ENCODE results near the gene PTPN12.

The PTPN12 gene

DNA sequence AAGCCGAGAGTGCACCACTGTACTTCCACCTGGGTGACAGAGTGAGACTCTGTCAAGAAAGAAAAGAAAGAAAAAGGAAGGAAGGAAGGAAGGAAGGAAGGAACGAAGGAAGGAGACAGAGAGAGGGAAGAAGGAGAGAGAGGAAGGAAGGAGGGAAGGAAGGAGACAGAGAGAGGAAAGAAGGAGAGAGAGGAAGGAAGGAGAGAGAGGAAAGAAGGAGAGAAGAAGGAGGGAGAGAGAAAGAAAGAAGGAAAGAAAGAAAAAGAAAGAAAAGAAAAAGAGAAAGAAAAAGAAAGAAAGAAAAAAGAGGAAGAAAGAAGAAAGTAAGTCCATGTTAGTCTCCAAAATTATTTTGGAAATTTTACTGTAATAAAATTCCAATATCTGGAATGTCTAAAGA, 125.8 kb downstream of the PTPN12 start:
- DNase-seq (ENCODE audit: low read depth in 2 of 2, low spot score in 1 of 2): no peak

DNA sequence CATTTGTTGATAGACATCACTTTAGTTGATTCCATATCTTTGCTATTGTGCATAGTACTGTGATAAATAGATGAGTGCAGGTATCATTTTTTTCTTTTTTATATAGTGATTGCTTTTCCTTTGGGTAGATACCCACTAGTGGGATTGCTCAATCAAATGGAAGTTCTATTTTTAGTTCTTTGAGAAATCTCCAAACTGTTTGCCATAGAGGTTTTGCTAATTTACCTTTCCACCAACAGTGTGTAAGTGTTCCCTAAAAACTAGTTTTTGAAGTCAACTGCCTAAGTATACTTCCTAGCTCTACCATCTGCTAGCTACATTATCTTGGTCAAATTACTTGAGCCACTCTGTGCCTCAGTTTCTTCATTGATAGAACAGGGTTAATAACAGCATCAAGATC, 127.6 kb downstream of the PTPN12 start:
- DNase-seq (ENCODE audit: low read depth in 2 of 2, low spot score in 1 of 2): no peak

DNA sequence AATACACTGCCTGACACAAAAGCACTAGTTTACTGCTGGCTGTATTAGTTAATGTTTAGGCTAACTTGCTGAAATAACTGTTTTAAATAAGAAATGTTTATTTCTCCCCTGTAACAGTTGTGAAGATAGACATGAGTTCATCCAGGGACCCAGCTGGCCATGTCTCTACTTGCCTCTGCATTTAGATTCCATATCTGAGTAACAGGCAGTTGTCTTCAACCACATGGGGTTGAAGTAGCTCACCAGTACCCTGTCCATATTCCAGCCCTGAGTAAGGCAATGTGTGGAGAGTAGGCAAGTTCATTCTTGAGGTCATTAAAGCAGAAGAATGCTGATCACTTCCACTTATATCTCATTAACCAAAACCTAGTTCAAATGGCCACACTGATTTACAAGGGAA, 128.1 kb downstream of the PTPN12 start:
- DNase-seq (ENCODE audit: low read depth in 2 of 2, low spot score in 1 of 2): no peak

DNA sequence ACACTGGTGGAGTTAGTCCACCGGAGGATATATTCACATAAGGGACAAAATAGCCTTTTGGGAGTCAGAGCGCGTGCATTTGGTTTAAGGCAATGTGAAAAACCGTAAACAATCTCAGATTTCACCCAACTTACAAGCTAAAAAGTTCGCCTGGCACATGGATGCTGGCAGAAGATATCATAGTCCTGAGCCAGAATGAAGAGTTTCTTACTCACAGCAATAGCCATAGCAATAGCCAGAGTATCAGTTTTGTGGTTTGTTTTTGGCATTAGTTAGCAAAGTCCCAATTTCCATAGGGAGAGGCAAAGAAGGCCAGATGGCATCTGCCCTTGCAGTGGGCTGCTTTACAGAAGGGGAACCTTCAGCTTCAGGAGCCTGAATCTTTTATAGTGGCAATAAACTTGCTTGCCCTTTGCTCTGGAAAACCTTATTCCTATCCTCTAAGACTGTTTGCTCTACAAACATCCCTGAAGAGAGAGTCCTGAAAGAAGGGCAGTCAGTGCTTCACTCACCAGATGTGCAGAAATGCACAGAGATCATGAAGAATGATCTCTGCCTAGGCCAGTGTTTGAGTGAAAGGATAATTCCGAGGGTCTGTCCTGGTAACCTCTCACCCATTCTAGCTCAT, 130.5 kb downstream of the PTPN12 start:
- DNase-seq (ENCODE audit: low read depth in 2 of 2, low spot score in 1 of 2): no peak

DNA sequence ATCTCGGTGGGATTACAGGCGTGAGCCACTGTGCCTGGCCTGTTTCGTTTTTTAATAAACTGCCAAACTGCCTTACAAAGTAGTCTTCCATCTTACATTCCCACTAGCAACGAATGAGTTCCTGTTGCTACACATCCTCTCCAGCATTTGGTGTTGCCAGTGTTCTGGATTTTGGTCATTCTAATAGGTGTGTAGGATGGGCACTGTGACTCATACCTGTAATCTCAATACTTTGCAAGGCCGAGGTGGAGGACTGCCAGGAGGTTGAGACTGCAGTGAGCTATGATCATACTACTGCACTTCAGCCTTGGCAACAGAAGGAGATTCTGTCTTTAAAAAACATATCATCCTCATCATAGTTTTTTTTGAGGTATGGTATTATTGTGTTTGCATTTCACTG, 137.8 kb downstream of the PTPN12 start:
- no peak for DNase-seq (ENCODE audit: low read depth in 2 of 2, low spot score in 1 of 2)

DNA sequence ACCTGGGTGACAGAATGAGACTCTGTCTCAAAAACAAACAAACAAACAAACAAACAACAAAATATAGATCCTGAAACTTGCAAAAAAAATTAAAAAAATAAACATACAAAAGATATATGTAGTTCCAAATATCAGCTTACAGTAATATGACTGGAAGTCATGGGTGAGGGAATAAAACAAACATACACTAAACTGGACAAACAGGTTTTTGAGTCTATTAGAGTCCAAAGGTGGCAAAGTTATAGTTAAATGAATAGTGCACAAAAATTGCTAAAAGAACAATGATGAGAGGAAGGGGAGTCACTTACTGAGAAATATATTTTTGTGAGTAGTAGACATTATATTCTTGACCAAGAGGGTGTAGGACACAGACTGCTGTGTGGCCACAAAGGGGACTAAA, 142.5 kb downstream of the PTPN12 start:
- DNase-seq (ENCODE audit: low read depth in 2 of 2, low spot score in 1 of 2): no peak

DNA sequence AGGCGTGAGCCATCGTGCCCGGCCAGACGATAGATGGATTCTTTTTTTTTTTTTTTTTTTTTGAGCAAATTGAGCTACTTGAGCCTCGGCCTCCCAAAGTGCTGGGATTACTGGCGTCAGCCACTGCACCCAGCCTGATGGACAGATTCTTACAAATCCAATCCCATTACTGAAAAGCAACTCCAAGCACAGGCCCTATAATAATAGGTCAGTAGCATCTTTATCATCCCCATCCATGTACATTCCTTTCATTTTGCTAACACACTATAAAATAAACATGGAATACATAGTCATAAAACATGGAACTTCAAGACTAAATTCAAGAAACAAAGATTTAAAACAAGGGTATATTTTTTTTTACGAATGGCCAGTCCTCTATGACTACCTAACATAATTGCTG, 143.2 kb downstream of the PTPN12 start:
- no peak for DNase-seq (ENCODE audit: low read depth in 2 of 2, low spot score in 1 of 2)

DNA sequence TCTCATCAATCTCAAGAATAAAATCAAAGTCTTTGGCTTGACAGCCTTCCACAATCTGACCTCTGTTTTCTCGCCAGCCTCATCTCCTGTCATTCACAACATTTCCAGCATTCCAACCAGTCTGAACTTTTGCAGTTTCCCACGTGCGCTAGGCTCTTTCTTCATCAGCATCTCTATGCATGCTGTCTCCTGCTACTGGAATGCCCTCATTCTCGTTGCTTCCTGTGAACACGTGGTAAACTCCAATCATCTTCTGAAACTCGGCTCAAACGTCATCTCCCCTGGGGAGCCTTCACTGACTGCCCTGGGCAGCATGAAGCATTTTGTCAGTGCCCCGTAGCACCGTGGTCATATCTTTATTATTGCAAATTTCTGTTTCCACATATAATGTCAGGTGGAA, 146.9 kb downstream of the PTPN12 start:
- no peak for DNase-seq (ENCODE audit: low read depth in 2 of 2, low spot score in 1 of 2)

DNA sequence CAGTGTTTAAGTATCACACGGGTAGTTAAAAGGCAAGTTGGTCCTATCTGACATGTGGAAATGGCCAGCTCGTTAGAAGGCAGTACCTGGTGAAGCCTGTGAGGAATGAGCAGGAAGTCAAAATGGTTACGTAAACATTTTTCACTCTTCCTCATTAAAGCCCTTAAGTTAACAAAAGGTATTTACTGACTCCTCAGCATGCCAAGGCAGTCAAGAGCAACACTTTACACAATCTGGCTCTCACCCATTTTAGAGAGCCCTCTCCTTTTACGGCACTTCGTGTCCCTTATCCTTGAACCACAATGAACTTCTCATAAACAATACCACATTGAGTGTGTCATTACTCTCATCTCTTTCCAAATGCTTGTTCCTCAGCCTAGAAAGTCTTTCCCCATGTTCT, 148.1 kb downstream of the PTPN12 start:
- DNase-seq (ENCODE audit: low read depth in 2 of 2, low spot score in 1 of 2): no peak

DNA sequence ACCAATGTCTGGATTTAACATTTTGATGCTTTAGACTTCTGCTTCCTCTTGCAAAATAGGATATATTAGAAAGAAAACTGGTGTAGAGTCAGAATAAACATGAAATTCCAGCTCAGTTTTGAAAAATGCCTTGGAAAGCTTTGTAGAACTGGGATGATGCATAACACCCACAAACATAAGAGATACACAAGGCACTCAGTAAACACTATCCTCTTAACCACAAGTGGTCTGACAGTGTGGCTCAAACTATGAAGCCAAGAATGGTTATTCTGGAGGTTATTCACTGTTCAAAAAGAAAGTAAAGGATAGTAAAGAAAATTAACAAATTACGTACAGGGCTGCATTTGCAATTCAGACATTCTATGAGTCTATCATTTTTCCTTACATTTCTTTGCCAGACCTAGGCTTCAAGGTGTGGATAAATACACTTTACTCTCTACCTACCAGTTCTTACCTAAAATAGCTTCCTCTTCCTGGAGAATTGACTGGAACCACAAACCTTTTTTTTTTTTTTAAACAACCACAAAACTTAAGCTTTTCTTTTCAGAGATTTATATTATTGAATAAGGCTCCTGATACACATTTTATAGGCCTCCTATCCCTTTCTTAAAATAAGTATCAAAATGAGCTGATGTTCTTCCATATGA, 150.1 kb downstream of the PTPN12 start:
- DNase-seq (ENCODE audit: low read depth in 2 of 2, low spot score in 1 of 2): no peak

DNA sequence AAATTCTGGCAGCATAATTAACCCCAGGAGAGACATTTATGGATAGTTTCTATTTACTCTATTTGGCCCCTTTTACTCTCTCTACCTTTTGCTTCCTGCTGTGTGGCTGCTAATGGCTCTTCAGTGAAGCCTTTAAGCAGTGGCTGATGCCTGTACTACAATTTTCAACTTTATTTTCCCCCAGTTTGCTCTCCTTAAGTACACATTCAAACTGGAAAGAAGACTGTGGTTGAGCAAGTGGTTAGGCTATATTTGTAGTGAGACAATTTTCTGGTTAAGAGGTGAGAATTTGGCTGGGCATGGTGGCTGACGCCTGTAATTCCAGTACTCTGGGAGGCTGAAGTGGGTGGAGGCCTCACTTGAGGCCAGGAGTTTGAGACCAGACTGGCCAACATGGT, 150.7 kb downstream of the PTPN12 start:
- DNase-seq (ENCODE audit: low read depth in 2 of 2, low spot score in 1 of 2): no peak

Measured in stimulated activated CD8-positive, alpha-beta memory T cell treated with anti-CD3 and anti-CD28 coated beads, Interleukin-4, amount 100 ng/mL, for 1 hour (primary cell).